GM19463 (cell line): ENCODE data around the gene ADAMTS7.
"Not testable (repeated sequence)": the region's sequence is repeated elsewhere in the genome, so short reads cannot be mapped to it uniquely, and the experiment has no call there.

Source experiments
- ATAC-seq: cut with Tn5 transposase; IDR thresholded peaks from one replicate; pipeline ENCODE4 v1.9.1; 2021; ENCODE audit warnings: mild to moderate bottlenecking, moderate library complexity; ENCODE audit not compliant: unreplicated experiment

Gene ADAMTS7

DNA sequence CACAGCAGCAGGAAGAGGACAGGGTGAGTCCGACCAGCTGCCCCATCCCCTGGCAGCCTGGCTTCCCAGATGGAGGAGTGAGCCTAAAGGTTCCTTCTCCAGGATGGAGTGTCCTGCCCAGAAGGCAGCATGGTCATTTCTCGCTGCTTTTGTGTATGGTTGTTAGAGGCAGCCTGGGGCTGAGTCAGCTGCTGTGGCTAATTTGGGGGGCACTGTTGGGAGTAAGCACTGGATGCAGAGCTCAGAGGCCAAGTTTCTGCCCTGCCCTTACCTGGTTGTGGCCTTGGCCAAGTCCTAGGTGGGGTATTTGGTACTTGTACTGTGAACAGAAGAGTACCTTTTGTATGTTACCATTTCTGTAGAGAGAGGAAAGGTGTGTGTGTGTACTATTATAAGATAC lies 78.6 kb downstream of the ADAMTS7 start:
- ATAC-seq: no peak

DNA sequence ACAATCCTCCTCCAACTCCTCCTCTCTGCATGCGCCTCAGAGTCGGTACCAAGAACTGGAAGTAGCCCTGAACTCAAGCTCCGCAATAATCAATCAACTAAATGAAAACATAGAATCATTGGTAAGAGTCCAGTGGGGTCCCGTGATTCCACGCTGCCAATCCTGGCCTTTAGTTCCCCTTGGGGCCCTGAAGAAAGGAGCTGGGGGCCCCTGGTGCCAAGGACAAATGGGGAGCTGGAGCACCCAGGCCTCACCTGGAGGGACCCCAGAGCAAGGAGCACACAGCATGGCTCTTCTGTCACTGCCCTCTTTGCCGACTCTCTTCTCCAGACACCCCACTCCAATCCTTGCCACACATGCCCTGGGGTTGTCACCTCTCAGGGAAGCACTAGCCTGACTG lies 80.3 kb downstream of the ADAMTS7 start:
- no peak for ATAC-seq

DNA sequence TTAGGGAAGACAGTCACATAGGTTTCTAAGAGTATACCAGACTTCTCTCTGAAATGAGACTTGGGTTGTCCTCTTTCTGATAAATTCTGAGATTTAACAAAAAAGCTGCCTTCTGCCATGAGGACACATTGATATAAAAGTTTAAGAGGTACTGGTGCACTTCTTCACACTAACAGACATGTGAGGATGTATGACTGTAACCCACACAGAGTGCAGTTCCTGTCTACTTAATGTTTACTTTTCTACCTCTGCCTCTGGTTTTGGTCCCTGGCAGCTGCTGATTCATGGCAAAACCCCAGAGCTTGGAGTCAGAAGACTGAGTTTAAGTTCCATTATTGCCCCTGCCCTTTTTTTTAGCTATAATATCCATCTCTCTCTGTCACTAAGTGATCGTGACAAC lies 82.8 kb downstream of the ADAMTS7 start:
- ATAC-seq: not testable (repeated sequence)

DNA sequence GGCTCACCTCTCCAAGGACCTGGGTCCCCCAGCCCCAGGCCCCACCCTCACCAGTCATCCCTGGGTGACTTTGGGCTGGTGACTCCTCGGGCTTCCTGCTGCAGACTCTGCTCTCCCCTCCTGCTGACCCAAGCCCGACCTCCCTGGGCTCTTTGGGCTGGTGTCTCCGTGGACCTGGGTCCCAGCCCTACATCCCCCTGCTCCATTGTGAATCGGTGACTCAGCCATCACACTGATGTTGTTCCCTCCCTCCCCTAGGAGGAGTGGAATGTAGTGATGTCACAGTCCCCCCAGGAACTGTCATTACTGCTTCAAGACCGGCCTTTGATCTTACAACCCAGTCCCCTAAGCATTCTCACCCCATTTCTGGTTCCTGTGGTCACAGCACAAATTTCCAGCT lies 83.7 kb downstream of the ADAMTS7 start:
- ATAC-seq: no peak

DNA sequence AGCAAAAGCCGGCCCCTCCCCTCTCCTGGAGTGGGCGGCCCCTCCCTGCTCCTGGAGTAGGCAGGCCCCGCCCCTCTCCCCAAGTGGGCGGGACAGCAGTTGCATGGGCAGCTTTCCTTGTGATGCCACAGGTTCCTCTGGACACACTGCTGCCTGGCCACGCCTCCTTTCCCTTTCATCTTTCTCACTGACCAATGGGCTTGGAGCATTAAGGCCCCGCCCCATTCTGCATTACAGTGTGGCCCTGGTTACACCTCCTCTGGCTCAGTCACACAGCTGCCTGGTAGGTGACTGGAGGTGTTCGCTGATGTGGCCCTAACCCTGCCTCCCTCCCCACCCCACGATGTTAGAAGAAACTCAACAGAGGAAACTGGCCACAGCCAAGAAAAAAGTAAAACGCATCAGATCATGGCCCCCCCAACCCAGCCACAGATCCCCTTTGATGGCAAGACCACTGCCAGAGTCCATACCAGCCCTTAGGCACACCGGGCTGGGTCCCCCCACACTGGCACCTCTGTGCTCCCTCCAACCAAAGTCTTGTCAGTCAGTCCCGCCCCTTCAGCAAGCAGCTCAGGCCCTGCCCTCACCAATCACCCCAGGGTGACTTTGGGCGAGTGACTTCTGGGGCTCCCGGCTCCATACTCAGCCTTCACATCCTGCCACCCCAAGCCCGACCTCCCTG lies 84.3 kb downstream of the ADAMTS7 start:
- no peak for ATAC-seq

DNA sequence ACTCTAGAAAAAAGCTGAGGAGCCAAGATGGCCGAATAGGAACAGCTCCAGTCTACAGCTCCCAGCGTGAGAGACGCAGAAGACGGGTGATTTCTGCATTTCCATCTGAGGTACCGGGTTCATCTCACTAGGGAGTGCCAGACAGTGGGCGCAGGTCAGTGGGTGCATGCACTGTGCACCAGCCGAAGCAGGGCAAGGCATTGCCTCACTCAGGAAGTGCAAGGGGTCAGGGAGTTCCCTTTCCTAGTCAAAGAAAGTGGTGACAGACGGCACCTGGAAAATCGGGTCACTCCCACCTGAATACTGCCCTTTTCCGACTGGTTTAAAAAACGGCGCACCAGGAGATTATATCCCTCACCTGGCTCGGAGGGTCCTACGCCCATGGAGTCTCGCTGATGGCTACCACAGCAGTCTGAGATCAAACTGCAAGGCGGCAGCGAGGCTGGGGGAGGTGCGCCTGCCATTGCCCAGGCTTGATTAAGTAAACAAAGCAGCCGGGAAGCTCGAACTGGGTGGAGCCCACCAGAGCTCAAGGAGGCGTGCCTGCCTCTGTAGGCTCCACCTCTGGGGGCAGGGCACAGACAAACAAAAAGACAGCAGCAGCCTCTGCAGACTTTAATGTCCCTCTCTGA lies 91.3 kb downstream of the ADAMTS7 start:
- ATAC-seq: not testable (repeated sequence)

DNA sequence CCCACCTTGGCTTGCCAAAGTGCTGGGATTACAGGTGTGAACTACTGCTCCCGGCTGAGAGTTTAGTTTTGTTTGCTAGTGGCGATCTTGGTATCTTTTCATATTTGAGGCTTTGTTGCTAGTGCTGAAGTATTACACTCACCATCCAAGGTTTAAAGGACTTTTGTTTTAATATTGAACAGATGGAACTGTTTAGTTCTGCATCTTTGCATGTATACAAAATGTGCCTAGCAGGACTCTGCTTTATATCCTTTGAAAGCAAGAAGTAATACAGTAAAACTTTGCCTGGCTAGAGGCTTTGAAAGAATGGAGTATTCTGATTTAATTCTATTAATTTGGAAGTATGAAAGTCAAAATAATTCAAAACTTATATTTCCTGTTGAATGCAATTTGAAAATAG lies 92.4 kb downstream of the ADAMTS7 start:
- ATAC-seq: no peak

DNA sequence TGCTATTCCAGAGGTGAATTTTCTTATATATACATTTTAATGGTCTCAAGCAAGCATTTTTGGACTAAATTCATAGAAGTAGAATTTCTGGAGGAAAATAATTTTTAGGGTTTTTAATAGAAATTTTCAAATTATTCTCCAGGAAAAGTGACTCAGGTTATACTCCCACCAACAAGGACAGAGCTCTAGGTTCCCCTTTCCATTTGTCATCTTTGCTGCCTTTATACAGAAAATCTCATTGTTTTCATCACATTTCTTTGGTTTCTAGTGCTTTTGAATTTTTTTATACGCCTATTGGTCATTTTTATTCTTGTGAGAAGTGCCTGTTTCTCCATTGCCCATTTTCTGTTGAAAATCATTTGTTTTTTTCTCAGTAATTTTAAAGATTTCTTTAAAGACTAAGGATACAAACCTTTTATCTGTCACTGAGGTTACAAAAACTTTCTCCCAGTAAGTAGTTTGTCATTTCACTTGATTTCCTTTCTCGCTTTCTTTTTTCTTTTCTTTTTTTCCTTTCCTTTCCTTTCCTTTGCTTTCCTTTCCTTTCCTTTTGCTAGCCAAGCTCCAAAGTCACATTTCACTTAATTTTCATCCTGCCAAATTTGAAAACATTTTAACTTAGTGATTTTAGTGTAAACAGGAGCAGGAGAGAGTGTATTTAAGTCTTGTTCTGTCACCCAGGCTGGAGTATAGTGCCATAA lies 93.2 kb downstream of the ADAMTS7 start:
- ATAC-seq: no peak

DNA sequence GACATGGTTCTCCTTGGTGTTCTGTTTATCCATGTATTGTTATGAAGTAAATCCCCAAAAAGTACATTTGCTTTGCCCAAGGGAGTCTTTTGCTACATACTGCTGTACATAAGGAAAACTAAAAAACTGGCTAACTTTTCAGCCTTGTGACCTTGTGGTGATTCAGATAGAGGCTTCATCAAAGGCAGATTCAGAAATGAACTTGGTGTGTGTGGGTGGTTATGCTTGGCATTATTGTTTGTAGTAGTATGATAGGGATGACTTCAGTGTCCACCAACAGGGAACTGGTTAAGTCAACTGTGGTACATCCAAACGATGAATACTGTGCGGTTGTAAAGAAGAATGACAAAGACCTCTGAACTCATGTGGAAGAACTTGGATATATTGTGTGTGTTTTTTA lies 94.6 kb downstream of the ADAMTS7 start:
- ATAC-seq: no peak

DNA sequence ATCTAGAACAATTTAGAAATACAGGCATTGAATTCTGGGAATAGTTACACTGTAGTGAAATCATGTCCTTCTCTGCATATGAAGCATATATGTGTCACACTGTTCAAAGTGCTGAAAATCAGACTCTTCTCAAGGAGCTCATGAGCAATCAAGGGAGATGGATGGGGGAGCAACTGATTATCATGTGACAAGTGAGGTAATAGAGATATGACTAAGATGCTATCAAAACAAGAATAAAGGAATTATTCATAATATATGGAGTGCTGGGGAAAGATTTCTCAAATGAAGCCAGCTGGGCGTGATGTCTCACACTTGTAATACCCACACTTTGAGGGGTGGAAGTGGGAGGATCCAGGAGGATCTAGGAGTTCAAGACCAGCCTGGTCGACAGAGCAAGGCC lies 95.3 kb downstream of the ADAMTS7 start:
- ATAC-seq: no peak

DNA sequence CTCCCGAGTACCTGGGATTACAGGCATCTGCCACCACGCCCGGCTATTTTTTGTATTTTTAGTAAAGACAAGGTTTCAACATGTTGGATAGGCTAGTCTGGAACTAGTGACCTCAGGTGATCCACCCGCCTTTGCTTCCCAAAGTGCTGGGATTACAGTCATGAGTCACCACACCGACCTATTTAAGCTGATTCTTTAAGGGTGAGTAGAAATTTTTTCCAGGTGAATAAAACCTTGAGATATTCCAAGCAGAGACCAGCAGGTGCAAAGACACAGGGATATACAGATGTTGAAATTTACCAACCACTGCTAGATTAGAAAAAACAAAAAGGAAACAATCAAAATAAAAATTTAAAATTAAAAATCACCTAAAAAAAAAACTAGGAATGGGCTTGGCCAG lies 95.8 kb downstream of the ADAMTS7 start:
- no peak for ATAC-seq

DNA sequence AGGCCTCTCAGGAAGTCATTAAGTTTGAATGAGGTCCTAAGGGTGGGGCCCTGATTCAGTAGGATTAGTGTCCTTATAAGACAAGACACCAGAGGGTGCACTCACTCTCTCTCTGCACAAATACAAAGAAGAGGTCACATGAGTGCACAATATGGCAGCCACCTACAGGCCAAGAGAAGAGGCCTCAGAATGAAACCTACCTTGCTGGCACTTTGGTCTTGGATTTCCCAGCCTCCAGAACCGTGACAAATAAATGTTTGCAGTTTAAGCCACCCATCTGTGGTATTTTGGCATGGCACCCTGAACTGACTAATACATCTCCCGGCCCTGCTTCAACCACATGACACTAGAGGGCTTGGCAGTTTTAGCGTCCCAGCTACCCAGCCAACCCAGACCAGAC lies 96.4 kb downstream of the ADAMTS7 start:
- no peak for ATAC-seq

DNA sequence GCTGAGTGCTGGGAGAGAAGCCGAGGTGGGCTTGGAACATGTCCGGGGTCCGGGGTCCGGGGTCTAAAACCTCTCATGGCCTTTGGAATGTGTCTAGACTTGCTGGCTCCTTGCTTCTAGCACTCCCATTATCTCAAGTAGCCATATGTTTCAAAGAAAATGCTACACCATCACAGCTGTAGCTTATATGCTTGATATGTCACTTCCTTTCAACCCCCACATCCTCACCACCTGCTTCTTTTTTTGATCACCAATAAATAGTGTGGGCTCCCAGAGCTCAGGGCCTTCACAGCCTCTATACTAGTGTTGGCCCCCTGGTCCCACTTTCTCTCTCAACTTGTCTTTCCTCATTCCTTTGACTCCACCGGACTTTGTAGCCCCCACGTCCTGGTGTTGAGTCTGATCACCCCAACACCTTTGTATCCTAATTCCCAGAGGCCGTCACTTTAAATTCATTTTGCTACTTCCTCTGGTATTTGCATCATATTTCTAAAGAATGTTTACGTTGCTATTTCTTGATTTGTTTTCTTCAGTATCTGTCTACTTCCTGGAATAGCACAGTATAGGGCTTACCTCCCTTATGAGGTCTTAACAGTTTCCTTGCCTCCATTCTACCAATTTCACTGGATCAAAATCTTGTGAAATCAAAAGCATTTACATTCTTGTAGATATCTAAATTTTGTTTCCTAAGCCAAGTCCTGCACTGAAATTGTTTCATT lies 98.3 kb downstream of the ADAMTS7 start:
- ATAC-seq: no peak

DNA sequence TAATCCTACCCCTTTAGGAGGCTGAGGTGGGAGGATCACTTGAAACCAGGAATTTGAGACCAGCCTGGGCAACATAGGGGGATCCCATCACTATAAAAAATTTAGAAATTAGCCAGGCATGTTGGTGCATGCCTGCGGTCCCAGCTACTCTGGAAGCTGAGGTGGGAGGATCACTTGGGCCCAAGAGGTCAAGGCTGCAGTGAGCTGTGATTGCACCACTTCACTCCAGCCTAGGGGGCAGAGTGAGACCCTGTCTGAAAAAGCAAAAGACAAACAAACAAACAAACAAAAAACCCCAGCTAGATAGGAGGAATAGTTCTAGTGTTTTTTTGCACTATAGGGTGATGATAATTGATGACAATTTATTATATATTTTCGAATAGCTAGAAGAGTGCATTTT lies 99.6 kb downstream of the ADAMTS7 start:
- ATAC-seq: no peak

DNA sequence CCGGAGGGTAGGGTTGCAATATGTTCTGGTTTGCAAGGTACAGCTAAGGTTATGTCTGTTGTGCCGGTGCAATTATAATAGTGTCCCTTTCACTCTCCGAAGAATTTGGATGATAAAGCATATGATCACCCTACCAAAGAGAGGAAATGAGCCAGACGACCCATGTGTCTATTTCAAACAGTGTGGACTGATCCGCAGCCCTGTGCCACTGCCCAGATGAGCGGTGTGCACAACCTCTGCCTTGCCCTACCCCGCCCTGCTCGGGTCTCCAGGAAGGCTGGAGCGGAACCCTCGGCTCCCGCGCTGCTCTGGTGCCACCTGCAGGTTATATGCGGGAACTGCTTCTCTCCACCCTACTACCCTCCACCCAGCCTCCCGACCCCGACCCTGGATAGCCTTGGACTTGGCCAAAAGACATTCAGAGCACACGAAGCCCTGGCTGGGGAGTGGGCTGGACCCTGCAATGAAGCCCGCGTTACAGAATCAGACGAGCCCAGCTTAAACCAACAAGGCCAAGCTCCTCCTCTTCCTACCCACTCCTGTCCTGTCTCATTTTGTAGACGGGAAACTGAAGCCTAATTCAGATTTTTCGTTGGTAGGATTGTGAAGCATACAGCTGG lies 101.9 kb downstream of the ADAMTS7 start:
- ATAC-seq: no peak
